Dendritic cell treated with granulocyte-macrophage colony-stimulating factor and Interleukin-4, amounts not matched to agents 40 ng/mL and 50 ng/mL, for 4 days (primary cell): ENCODE measurements around the gene IL15RA.

Source experiments
- H3K27ac Mint-ChIP-seq: one replicate; pipeline ENCODE4 v1.8.0; 2022; ENCODE audit warnings: mild to moderate bottlenecking, mixed read lengths
- H3K27me3 Mint-ChIP-seq: one replicate; pipeline ENCODE4 v1.8.0; 2022; ENCODE audit warnings: mild to moderate bottlenecking, mixed read lengths
- H3K36me3 Mint-ChIP-seq: one replicate; pipeline ENCODE4 v1.8.0; 2022; ENCODE audit warnings: low read depth, mixed read lengths
- H3K4me1 Mint-ChIP-seq: one replicate; pipeline ENCODE4 v1.8.0; 2022; ENCODE audit warnings: low read depth, mixed read lengths
- H3K4me3 Mint-ChIP-seq: one replicate; pipeline ENCODE4 v1.8.0; 2022; ENCODE audit warnings: mild to moderate bottlenecking, moderate library complexity, mixed read lengths
- H3K9me3 Mint-ChIP-seq: one replicate; pipeline ENCODE4 v1.8.0; 2022; ENCODE audit warnings: mixed read lengths
- intact Hi-C: fragments of 100-400 bp; cut with micrococcal nuclease; formaldehyde crosslinking; loops from one replicate; pipeline ENCODE4 v1.15.0; 2022

IL15RA gene, protein sequence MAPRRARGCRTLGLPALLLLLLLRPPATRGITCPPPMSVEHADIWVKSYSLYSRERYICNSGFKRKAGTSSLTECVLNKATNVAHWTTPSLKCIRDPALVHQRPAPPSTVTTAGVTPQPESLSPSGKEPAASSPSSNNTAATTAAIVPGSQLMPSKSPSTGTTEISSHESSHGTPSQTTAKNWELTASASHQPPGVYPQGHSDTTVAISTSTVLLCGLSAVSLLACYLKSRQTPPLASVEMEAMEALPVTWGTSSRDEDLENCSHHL

DNA sequence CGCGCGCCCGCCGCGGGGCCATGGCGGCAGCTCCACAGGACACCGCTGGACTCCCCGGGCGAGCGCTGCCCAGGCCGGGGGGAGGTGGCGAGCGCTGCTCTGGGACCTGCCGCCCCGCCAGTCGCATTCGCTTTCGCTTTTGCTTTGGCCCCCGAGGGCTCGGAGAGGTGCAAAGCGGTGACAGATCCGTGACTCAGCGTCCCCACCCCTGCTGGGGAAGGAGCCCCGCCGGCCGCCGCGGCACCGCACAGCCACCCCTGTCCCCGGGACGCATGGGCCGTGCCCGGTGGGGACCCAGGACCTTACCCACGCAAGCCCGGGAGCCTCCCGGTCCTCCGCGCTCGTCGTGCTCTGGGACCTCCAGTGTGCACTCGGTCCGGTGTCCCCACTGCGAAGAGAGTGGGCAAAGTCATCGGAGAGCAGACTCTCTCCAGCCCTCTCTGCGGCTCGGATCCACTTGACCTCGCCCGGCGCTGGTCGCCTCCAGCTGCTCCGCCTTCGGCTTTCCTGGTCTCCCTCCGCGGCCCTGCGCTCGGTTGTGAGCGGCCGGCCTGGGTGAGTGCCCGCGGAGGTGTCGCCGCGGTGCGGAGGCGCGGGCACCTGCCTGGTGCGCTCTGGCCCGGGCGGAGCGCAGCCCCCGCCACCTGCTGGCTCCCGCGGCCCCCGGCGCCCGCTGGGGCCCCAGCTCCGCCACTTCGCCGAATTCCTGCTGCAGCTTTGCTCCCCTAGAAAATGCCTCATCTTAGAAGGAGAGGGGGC is at the start of gene IL15RA:
Gene IL15RA, minus strand, starts transcription at position 73 of the 759 bp plus-strand sequence. Its CDS starts 51 bp downstream, at position 22.
- Mint-ChIP-seq H3K27me3 (peaks cover 9% of the 10 kb centered on the region), H3K4me3 (peak within 1 kb of the TSS; percentile 71), H3K9me3 (no peaks in the 10 kb centered on the region), H3K27ac (peak within 1 kb of the TSS; percentile 42), H3K36me3 (no peaks in the 10 kb centered on the region), H3K4me1 (peaks cover 21% of the 10 kb centered on the region)
- intact Hi-C loops: no loop called here

DNA sequence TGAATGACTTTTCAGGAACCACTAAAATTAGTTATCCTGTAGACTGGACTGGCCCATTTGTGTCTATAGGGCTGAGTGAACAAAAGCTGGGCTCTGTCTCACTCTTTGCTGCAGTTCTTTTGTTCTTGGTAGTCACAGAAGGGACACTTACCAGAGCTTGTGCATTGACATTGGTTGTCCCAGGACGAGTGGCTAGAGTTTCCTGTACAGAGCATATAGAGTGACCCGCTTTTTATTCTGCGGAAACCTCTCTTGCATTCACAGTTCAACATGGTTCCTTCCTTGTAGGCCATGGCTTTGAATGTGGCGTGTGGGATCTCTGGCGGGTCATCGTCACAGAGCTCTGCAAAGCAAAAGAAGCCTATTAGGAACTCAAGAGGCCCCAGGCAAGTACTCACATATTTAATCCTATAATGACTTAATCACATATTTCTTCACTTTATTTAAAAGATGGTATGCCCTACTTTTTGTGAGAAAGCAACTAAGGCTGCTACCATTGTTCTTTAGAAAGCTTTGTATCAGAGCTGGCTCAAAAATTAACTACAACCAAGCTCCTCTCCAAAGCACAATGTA is 48.4 kb upstream of the IL15RA start:
- H3K36me3 Mint-ChIP-seq: no peaks in the 10 kb centered on the region
- H3K27me3 Mint-ChIP-seq: peaks cover 6% of the 10 kb centered on the region
- no peaks in the 10 kb centered on the region for H3K4me1 Mint-ChIP-seq
- H3K9me3 Mint-ChIP-seq: peaks cover 12% of the 10 kb centered on the region
- intact Hi-C loops: no loop called here
- no peak overlapping the region for H3K4me3 Mint-ChIP-seq
- H3K27ac Mint-ChIP-seq: no peak overlapping the region

DNA sequence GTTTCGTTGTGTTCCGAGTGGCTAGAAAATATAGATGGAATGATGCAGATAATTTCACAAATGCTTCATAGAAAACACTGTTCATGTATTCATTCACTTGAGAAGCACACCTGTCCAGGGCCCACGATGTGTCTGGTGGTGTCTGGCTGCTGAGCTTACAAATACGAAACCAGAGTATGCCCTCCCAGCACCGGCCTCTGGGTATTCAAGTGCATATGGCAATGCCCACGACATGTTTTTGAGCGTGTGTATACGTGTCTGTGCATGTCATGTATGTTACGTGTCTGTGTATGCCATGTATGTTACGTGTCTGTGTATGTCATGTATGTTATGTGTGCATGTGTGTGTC is 47.0 kb upstream of the IL15RA start:
- H3K4me3 Mint-ChIP-seq: no peak overlapping the region
- H3K27me3 Mint-ChIP-seq: peaks cover 6% of the 10 kb centered on the region
- intact Hi-C loops: no loop called here
- H3K27ac Mint-ChIP-seq: no peak overlapping the region
- H3K4me1 Mint-ChIP-seq: no peaks in the 10 kb centered on the region
- H3K9me3 Mint-ChIP-seq: peaks cover 1% of the 10 kb centered on the region
- H3K36me3 Mint-ChIP-seq: no peaks in the 10 kb centered on the region

DNA sequence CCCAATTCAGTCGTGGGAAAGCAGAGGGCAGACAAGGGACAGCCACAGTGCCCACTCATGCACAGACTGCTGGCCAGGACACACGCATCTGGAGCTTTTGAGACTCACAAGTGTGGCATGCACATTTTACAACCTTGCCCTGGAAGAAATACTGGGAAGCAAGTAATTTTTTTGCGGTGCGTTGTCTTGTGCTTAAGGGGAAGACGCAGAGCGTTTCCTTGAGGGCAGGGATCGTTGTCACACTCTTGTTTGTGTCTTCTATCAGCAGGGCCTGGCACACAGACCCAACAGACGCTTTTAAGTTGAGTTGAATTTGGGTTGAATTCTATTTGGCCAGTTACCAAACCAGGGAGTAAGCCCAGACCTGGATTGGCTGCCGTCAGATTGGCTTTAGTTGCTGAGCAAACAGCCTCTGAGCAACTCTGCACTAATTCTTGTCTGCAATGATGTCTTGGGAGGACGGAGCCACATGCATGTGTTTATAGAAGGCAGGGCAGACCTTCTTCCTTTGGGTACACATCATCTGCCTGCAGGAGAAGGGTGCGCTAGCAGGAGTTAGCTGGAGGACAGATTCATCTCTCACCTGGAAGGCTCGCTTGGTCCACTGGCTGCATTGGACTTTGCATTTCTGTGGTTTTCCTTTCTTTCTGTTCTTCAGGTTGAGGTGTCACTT is 46.5 kb upstream of the IL15RA start:
- intact Hi-C loops: no loop called here
- no peak overlapping the region for H3K4me3 Mint-ChIP-seq

DNA sequence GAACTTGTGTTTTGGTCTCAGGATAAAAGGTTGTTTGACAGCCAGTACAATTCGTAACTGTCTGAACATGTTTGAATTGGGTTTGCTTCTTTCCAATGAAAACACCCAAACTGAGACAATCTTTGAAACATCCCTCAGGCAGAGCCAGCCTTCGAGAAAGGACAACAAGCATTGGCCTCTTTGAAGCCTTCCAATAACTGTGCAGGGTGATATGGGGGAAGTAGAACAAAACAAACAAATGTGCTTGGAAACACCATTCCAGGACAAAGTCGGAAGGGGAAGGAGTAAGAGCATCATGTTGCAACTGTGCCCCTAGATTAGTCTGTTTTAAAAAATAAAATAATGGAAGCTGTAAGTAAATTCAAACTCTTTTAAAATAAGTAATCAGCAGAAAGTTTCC is 45.3 kb upstream of the IL15RA start:
- peaks cover 4% of the 10 kb centered on the region for H3K27me3 Mint-ChIP-seq
- H3K36me3 Mint-ChIP-seq: no peaks in the 10 kb centered on the region
- H3K4me1 Mint-ChIP-seq: no peaks in the 10 kb centered on the region
- no peak overlapping the region for H3K27ac Mint-ChIP-seq
- intact Hi-C loops: no loop called here
- peaks cover 9% of the 10 kb centered on the region for H3K9me3 Mint-ChIP-seq
- no peak overlapping the region for H3K4me3 Mint-ChIP-seq

More for the DNA sequence above, 46.5 kb upstream of the IL15RA start:
- H3K4me1 Mint-ChIP-seq: no peaks in the 10 kb centered on the region
- H3K27ac Mint-ChIP-seq: no peak overlapping the region
- H3K36me3 Mint-ChIP-seq: no peaks in the 10 kb centered on the region
- peaks cover 6% of the 10 kb centered on the region for H3K27me3 Mint-ChIP-seq
- H3K9me3 Mint-ChIP-seq: peaks cover 7% of the 10 kb centered on the region

DNA sequence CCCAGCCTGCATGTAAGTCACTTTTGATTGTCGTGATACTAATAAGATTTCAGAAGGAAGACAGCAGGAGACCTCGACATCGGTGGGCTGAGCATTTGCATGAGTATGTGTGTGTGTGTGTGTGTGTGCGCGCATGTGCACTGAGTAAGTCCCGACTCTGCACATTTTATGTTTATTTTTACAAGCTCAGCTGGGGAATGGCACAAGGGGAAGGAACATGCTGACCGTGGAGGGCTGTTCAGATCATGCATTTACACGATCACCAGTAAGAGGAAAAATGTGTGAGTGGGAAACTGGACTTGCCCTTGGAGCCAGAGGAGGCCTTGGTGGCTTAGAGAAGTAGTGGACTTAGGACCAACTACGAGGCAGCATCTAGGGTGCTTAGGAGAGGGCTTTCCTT is 43.5 kb upstream of the IL15RA start:
- H3K36me3 Mint-ChIP-seq: no peaks in the 10 kb centered on the region
- peaks cover 4% of the 10 kb centered on the region for H3K27me3 Mint-ChIP-seq
- peaks cover 9% of the 10 kb centered on the region for H3K9me3 Mint-ChIP-seq
- H3K4me1 Mint-ChIP-seq: no peaks in the 10 kb centered on the region
- H3K27ac Mint-ChIP-seq: no peak overlapping the region
- intact Hi-C loops: no loop called here
- no peak overlapping the region for H3K4me3 Mint-ChIP-seq

DNA sequence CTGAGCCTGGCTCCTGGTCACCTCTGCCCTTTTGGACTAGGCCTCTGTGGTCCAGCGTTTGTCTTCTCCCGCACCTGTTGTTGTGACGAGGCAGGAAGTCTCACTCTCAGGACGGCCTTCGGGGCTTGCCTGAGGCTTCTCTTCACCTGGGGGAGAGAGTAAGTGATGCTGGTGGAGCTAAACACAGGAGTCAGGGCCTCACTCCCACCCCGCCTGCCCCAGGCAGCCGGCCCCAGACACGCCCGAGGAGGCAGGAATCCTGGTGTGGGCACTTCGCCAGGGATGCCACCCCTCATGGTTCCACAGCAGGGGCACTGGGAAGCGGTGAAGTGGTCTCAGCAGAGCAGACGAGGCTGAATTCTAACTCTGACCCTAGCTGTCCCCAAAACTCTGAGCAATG is 42.5 kb upstream of the IL15RA start:
- no peak overlapping the region for H3K27ac Mint-ChIP-seq
- no peak overlapping the region for H3K4me3 Mint-ChIP-seq
- no peaks in the 10 kb centered on the region for H3K36me3 Mint-ChIP-seq
- H3K9me3 Mint-ChIP-seq: peaks cover 9% of the 10 kb centered on the region
- H3K27me3 Mint-ChIP-seq: peaks cover 4% of the 10 kb centered on the region
- intact Hi-C loops: loop anchor here (10.0 kb wide), 1 partner anchor 385 kb away; no protein-coding TSS in a partner anchor
- H3K4me1 Mint-ChIP-seq: no peaks in the 10 kb centered on the region

DNA sequence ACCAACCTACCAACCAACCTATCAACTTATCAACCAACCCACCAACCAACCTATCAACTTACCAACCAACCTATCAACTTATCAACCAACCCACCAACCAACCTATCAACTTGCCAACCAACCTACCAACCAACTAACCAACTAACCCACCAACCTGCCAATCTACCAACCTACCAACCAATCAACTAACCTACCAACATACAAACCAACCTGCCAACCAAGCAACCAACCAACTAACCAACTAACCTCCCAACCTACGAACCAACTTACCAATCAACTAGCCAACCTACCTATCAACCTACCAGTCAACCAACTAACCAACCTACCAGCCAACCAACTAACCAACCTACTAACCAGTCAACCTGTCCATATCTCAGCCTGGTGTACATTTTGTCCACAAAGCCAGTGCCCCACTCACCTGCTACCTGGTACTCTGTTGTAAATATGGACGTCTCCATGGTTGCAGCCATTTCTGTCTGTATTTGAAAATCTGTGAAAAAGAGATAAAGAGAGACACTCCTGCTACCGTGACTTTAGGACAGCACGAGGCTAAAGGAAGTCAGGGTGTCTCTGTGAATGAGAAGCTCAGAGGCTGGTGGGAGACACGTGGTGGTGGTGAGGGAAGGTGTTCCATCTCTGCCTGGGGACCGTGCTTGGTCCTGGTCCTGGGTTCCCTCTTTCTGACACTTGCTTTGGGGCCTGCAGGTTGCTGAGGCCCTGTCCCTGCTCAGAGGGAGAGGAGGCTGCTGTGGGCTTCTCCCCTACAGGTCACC is 41.9 kb upstream of the IL15RA start:
- Mint-ChIP-seq H3K4me1 (no peaks in the 10 kb centered on the region), H3K36me3 (no peaks in the 10 kb centered on the region)
- intact Hi-C loops: loop anchor here (10.0 kb wide), 1 partner anchor 386 kb away; no protein-coding TSS in a partner anchor

DNA sequence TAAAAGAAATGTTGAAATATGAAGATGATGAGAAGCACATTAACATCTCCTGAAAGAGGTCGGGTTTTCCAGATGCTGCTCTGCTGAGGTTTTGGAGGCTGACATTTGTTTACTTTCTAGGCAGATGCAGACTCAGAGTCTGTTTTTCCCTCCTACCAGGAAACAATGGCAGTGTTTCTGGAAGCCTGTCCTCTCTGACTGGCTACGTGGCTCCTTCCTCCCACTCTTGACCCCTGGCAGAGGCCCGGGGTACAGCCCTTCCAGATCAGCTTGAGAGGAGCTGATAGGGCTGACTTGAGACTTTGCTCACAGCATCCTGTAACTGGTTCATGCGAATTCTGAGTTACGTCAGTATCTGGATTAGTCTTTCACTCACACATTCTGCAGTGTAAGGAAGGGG is 41.1 kb upstream of the IL15RA start:
- Mint-ChIP-seq H3K27me3 (peaks cover 4% of the 10 kb centered on the region), H3K27ac (no peak overlapping the region), H3K4me3 (no peak overlapping the region), H3K4me1 (no peaks in the 10 kb centered on the region), H3K36me3 (no peaks in the 10 kb centered on the region), H3K9me3 (peaks cover 9% of the 10 kb centered on the region)
- intact Hi-C loops: loop anchor here (10.0 kb wide), 1 partner anchor 386 kb away; no protein-coding TSS in a partner anchor

More for the DNA sequence above, 41.9 kb upstream of the IL15RA start:
- peaks cover 9% of the 10 kb centered on the region for H3K9me3 Mint-ChIP-seq
- H3K4me3 Mint-ChIP-seq: no peak overlapping the region
- H3K27me3 Mint-ChIP-seq: peaks cover 4% of the 10 kb centered on the region
- H3K27ac Mint-ChIP-seq: peak overlapping the region; percentile 1

DNA sequence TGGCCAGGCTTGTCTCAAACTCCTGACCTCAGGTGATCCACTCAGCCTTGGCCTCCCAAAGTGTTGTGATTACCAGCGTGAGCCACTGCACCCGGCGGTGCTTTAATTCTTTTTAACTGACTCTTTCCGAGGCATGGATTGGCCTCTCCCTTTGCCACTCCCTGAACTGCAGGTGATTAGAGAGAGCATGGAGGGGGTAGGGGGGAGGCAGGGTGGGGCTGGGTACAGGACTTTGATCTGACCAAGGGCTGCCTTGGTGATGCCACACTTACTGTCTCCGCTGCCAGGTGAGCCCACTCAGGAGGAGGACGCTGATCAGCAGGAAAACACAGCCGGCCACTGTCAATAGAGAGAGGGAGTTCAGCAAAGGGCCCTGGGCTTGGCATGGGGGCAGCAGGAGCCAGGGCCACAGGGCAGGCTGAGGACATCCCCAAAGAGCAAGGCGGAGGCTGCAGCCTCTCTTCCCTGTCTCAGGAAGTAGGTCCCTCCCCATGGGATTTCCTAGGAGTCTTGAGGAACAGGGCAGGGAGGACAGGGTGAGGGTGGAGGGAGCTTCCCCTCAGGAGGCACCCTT is 40.5 kb upstream of the IL15RA start:
- intact Hi-C loops: loop anchor here (10.0 kb wide), 1 partner anchor 387 kb away; no protein-coding TSS in a partner anchor
- Mint-ChIP-seq H3K27me3 (peaks cover 4% of the 10 kb centered on the region), H3K4me1 (no peaks in the 10 kb centered on the region), H3K9me3 (peaks cover 9% of the 10 kb centered on the region), H3K4me3 (no peak overlapping the region), H3K27ac (no peak overlapping the region), H3K36me3 (no peaks in the 10 kb centered on the region)

DNA sequence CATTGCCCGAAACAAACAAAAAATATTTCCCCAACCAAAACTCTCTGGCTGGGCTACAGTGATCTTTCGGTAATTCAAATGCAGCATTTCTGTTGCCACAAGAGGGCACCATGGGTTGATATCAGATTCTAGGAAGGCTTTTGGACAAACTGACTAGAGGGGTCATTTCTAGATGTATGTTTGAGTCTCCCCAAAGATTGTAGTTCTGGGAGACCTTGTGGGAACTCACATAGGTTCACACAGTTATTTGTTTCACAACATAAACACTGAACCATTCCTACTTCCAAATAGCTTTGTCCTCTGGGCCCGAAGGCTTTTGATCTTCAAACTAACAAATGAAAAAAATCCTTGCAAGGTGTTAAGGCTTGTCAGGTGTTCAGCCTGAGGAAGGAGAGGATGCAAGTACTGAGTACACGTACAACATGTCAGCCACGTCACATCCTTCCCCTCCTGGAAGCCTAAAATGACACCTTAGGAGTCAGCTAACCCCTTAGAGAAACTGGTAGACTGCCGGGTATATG is 37.0 kb upstream of the IL15RA start:
- Mint-ChIP-seq H3K27ac (no peak overlapping the region), H3K4me1 (peaks cover 12% of the 10 kb centered on the region), H3K4me3 (no peak overlapping the region), H3K36me3 (no peaks in the 10 kb centered on the region), H3K9me3 (peaks cover 8% of the 10 kb centered on the region), H3K27me3 (no peaks in the 10 kb centered on the region)
- intact Hi-C loops: loop anchor here (2.0 to 10.0 kb wide), 2 partner anchors 74 to 390 kb away; partner anchors contain the start of gene RBM17

DNA sequence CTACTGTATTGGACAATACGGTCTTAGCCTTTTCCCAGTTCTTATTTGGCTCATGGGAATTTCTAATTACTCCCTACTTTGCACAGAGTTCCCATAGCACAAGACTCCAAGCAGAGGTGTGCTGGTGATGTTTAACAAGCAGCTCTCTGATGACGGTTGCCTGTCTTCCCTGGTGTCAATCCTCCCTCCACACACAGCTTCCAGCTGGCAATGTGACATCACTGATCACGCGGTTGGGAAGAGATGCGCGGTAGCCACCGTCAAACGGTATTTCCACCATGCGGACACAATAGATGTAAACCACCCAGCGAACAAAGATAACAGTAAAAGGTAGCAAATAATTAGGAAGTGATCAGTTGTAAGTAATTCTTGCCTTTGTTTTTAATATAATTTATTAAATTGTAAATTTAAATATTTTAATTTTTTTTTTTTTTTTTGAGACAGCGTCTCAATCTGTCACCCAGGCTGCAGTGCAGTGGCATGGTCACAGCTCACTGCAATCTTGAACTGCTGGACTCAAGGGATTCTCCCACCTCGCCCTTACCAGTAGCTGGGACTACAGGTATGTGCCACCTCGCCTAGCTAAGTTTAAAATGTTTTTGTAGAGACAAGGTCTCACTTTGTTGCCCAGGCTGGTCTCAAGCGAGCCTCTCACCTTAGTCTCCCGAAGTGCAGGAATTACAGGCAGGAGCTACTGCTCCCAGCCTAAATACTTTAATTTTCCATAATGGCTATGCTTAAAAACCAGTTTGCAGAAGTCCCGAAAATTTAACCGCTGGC is 36.3 kb upstream of the IL15RA start:
- Mint-ChIP-seq H3K4me1 (peaks cover 15% of the 10 kb centered on the region), H3K4me3 (no peak overlapping the region), H3K27ac (no peak overlapping the region), H3K27me3 (no peaks in the 10 kb centered on the region), H3K36me3 (no peaks in the 10 kb centered on the region), H3K9me3 (peaks cover under 1% of the 10 kb centered on the region)
- intact Hi-C loops: loop anchor here (2.0 to 10.0 kb wide), 2 partner anchors 75 to 391 kb away; partner anchors contain the start of gene RBM17
